SK-N-MC (cell line): ENCODE measurements around the gene ASB2.

Source experiments
- DNase-seq: peaks from one replicate; pipeline ENCODE4 v3.0.0-alpha.2; 2011; ENCODE audit warnings: low read depth, low spot score
- H3K27ac ChIP-seq: fragments of 200-600 bp; sonication (generic); 2 replicates; pipeline ENCODE4 v1.5.1; 2016; ENCODE audit warnings: mixed run types
- H3K36me3 ChIP-seq: fragments of 200-600 bp; sonication (generic); 2 replicates; pipeline ENCODE4 v1.6.1; 2017; ENCODE audit warnings: antibody characterized with exemption, low read length, mixed read lengths; ENCODE audit not compliant: insufficient read depth
- H3K4me3 ChIP-seq: fragments of 200-600 bp; sonication (generic); 2 replicates; pipeline ENCODE4 v1.5.1; 2016
- H3K9ac ChIP-seq: fragments of 200-600 bp; sonication (generic); 2 replicates; pipeline ENCODE4 v1.8.0; 2017; ENCODE audit warnings: mixed run types, mixed read lengths; ENCODE audit not compliant: insufficient read length
- H3K9me3 ChIP-seq: fragments of 200-600 bp; sonication (generic); 2 replicates; pipeline ENCODE4 v1.6.1; 2017; ENCODE audit warnings: low read depth, mild to moderate bottlenecking, antibody characterized with exemption, low read length, moderate library complexity, mixed read lengths
- EZH2 ChIP-seq: fragments of 200-600 bp; sonication (generic); IDR thresholded peaks from one replicate; pipeline ENCODE4 v1.6.1; 2017; ENCODE audit warnings: antibody characterized with exemption
- FOXP2 ChIP-seq: optimal IDR thresholded peaks from 2 replicates; pipeline ENCODE3; 2011; ENCODE audit warnings: mild to moderate bottlenecking, moderate library complexity; ENCODE audit not compliant: insufficient read depth; ENCODE audit errors: extremely low read length, control extremely low read depth
- POLR2AphosphoS5 ChIP-seq: IDR thresholded peaks from 2 replicates; pipeline ENCODE4 v1.6.1; 2012; ENCODE audit warnings: mild to moderate bottlenecking, low read depth, low read length, borderline replicate concordance

Gene ASB2

DNA sequence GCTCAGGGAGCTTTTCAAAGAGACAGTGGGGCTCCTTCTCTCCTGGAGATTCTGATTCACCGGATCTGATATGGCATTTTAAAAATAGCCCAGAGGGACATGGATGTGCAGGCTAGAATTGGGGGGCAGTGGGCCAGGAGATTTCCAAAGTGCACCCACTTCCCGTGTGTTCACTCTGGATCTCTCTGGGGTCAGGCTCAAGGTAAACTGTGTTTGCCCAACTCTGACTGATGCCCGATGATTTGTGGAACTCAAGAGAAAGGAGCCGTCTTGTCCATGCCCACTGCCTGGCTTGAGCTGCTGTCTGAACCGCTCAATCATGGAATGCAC, 31.3 kb downstream of the ASB2 start:
- H3K9ac ChIP-seq, result no peak overlapping the region
- no peaks in the 10 kb centered on the region for H3K9me3 ChIP-seq
- no peak overlapping the region for H3K27ac ChIP-seq
- H3K36me3 ChIP-seq, result no peaks in the 10 kb centered on the region
- TF ChIP-seq FOXP2, result no peak
- DNase-seq, result no peak
- H3K4me3 ChIP-seq, result no peak overlapping the region

DNA sequence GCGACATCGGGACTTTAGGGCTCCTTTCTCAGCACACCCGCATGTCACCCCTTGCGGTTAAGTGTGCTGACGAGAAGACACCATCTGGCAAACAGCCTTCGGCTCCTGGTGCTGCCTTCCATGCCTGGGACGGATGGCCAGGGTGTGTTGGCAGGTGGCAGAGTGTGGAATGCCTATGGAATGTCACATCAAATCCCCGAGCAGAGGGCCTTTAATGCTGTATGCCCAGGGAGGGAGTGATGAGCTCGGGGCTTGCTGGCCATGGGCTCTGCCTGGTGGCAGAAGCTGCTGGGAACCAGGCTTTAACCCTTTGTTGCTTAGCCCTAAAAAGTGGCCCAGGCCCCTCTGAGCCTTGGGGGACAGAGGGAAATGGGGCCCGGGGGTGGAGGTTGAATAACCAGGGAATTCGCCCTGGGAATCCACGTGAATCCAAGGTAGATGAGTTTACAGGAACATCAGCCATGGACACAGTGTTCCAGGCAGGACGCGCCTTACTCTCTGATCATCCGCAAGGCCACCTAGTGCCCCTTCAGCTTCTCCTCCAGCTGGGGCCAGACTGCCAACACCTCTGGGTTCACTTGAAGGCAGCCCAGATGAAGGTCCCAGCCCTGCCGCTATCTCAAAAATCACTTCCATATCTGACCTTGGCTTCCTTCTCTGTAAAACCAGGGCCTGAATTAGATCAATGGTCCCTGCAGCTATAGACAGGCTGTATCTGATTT, 31.9 kb downstream of the ASB2 start:
- DNase-seq, result no peak
- Histone ChIP-seq H3K27ac (no peak overlapping the region), H3K36me3 (no peaks in the 10 kb centered on the region), H3K9ac (no peak overlapping the region), H3K4me3 (no peak overlapping the region), H3K9me3 (no peaks in the 10 kb centered on the region)
- TF ChIP-seq POLR2AphosphoS5 (no peak), FOXP2 (no peak), EZH2 (no peak)

DNA sequence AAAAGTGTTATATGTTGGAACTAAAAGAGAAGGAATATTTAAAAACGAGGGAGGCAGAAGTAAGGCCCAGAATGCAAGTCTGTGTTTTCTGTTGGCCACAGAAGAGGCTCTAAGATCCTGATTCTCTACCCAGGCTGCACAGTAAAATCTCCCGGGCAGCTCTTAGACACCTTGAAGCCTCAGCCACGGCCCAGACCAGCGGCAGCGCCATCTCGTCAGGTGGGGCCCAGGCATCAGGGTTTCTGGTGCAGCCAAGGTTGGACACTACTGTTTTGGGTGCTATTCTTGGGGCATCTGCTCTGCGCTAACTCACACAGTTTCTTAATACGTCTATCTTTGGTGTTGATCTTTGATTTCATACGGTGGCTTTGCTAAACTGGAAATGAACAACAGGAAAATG, 32.4 kb downstream of the ASB2 start:
- Histone ChIP-seq H3K36me3 (no peaks in the 10 kb centered on the region), H3K27ac (no peak overlapping the region), H3K9me3 (no peaks in the 10 kb centered on the region), H3K4me3 (no peak overlapping the region), H3K9ac (no peak overlapping the region)
- no peak for TF ChIP-seq FOXP2
- TF ChIP-seq POLR2AphosphoS5, result no peak
- no peak for TF ChIP-seq EZH2
- DNase-seq, result no peak

DNA sequence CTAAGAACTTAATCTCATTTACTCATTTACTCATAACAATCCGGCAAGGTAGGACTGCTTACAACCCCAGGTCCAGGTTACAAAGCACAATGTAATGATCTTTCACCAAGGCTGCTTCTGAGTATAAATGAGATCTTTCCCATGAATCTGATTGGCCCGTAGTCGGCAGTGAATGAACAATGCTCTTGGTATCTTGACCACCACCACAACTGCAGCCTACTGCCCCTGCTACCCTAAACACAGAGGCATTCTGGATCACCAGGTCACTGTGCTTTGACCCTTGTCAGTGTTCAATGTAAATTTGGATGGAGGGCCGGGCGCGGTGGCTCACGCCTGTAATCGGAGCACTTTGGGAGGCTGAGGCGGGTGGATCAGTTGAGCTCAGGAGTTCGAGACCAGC, 33.3 kb downstream of the ASB2 start:
- TF ChIP-seq POLR2AphosphoS5 (no peak), FOXP2 (no peak), EZH2 (no peak)
- Histone ChIP-seq H3K9ac (no peak overlapping the region), H3K36me3 (no peaks in the 10 kb centered on the region), H3K4me3 (no peak overlapping the region), H3K27ac (no peak overlapping the region), H3K9me3 (no peaks in the 10 kb centered on the region)
- DNase-seq, result no peak

DNA sequence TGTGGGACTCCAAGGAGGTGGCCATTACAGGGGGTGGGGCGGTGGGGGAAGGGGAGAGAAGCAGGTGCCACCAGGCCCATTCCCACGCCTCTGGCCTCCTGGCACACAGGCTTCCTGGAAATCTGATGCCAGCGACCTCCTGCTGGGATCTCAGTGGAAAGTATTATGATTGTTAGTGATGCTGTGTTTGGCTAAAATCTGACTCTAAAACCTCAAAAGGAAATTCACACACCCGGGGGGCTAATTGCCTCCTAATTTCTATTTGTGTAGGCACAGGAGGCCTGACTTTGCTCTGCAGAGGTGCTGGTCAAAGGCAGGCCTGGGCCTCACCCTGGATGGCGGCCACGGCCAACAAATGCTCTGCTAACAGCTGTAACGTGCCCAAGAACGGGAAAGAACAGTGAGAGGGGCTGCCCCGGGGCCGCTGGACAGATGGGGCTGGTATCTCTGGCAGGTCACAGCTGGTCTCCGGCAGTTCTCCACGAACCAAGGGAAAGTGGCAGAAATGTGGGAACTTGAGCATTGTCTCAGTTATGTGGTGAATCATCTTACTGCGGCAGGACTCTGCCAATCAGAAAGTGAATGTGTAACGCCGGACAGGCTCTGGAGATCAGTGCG, 35.0 kb downstream of the ASB2 start:
- H3K36me3 ChIP-seq, result no peaks in the 10 kb centered on the region
- no peak overlapping the region for H3K9ac ChIP-seq
- TF ChIP-seq POLR2AphosphoS5 (no peak), EZH2 (no peak), FOXP2 (no peak)
- no peak overlapping the region for H3K4me3 ChIP-seq
- DNase-seq, result no peak
- no peak overlapping the region for H3K27ac ChIP-seq
- H3K9me3 ChIP-seq, result no peaks in the 10 kb centered on the region

DNA sequence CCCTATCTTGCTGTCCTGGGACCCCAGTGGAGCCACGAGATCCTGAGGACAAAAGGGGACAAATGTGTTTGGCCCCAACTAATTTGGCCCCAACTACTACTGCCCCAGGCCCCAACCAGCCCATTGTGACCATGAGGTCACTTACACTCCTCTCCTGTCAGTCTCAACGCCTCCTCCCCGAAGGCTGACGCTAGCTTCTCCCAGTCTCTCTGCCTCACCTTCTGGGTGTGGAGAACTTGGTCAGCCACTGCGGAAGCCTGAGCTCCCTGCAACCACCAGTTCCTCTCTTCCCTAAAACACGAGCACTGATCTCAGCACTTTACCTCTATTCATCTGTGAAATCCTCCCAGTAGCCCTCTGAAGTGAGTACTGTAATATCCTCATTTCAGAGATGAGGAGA, 35.9 kb downstream of the ASB2 start:
- Histone ChIP-seq H3K9me3 (no peaks in the 10 kb centered on the region), H3K36me3 (no peaks in the 10 kb centered on the region), H3K4me3 (no peak overlapping the region), H3K9ac (no peak overlapping the region), H3K27ac (no peak overlapping the region)
- no peak for DNase-seq
- TF ChIP-seq FOXP2 (no peak), EZH2 (no peak), POLR2AphosphoS5 (no peak)

DNA sequence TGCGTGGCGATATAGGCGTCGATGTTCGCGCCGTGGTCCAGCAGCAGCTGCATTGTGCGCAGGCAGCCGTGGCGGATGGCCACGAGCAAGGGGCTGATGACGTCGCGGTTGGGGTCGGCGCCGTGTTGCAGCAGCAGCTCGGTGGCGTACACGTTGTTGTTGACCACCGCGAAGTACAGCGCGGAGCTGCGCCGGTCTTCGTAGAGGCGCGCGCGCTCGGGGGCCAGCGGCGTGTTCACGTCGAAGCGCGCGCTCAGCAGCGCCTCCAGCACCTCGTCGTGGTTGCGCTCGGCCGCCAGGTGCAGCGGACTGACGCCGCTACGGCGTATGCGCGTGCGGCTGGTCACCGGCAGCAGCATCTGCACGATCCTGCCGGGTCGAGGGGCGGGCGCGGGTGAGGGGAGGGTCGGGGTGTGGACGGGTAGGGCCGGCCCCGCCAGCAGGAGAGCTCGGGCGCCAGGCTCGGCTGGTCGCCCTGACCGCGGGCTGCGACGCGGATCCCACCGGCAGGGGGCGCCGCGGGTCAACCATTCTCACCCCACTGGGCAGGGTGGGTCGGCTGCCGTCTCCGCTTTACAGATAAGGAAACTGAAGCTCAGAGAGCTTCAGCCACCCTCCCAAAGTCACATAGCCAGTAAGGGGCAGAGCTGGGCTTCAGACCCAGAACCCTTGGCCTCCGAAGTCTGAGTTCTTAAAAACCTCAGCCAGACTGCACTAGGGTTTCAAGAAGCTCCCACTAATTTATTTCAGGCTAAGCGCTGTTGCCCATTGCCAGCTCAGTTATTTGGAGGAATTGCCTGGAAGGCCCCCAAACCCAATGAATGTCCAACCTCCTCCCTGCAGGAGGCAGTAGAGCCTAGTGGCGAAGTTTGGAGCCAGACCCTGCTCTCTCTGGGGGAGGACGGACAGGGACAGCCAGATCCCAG, 36.8 kb downstream of the ASB2 start:
- Histone ChIP-seq H3K9ac (no peak overlapping the region), H3K9me3 (no peaks in the 10 kb centered on the region), H3K27ac (no peak overlapping the region), H3K4me3 (peak overlapping the region; percentile 76), H3K36me3 (no peaks in the 10 kb centered on the region)
- TF ChIP-seq POLR2AphosphoS5 (no peak), FOXP2 (no peak), EZH2 (no peak)
- no peak for DNase-seq

DNA sequence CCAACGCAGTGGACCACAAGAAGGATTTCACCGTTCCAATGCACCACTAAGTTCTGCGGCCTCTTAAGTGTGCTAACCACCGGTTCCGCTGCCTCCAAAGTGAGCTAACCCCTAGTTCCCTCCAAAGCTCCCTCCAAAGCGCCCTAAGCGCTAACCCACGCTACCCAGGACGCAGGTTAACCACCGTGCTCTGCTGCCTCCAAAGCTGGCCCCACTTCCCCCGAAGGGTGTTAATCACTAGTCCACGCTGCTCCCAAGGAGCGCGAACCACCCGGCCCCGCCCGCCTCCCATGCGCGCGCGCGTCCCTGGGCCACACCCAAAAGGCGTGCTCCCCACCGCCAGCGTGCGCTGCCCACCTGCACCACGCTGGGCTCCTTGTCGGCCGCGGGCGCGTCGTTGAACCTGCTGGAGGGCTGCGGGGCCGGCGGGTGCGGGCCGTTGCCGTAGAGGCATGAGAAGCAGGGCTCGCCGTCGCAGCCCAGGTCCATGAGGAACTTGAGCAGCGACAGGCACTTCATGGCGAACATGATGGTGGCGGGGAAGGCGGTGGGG, 37.5 kb downstream of the ASB2 start:
- H3K9ac ChIP-seq, result no peak overlapping the region
- H3K9me3 ChIP-seq, result no peaks in the 10 kb centered on the region
- no peak for DNase-seq
- no peak overlapping the region for H3K27ac ChIP-seq
- peak overlapping the region; percentile 76 for H3K4me3 ChIP-seq
- TF ChIP-seq FOXP2 (no peak), POLR2AphosphoS5 (no peak)
- H3K36me3 ChIP-seq, result no peaks in the 10 kb centered on the region
